HepG2 (cell line): ENCODE data around the gene ZNF273. TPM values are rescaled to one million over a fixed set of nuclear protein-coding genes. Genes with fewer than 3 reads are reported as not detected.
A peak's percentile ranks its signal among the peaks of the same experiment; 100 is the strongest.
"Not testable (repeated sequence)": the region's sequence is repeated elsewhere in the genome, so short reads cannot be mapped to it uniquely, and the experiment has no call there.

Experiments
- ATAC-seq: fragments of 200-7000 bp; cut with Tn5 transposase; 3 replicates; pipeline ENCODE4 v1.9.1; 2020; ENCODE audit warnings: mild to moderate bottlenecking, moderate library complexity
- BruUV-seq: library from RNA; stranded (reverse); fragments of 400-500 nt; replicated peaks from 2 replicates; lab custom pipeline; 2021; lab: Mats Ljungman, UMichigan
- CTCF ChIA-PET: fragments of 300-600 bp; formaldehyde crosslinking; extraction: SDS; loops from one replicate; lab custom pipeline; 2021; ENCODE audit warnings: low total read pairs, inconsistent platforms, low intra/inter-chr PET ratio; lab: Yijun Ruan, JAX
- POLR2A ChIA-PET: fragments of 350-600 bp; sonication (Branson Sonifier 250); formaldehyde crosslinking; loops from one replicate; lab custom pipeline; 2020; ENCODE audit warnings: antibody characterized with exemption, inconsistent platforms; lab: Yijun Ruan, JAX
- DNase-seq: peaks from one replicate; pipeline ENCODE4 v3.0.0-alpha.2; 2015; ENCODE audit warnings: low spot score
- FAIRE-seq: peaks from 3 replicates; lab custom pipeline; 2011; peaks lifted over from hg19 to GRCh38; lab: Jason Lieb, UNC
- H2AFZ ChIP-seq: one replicate; pipeline ENCODE4 v1.6.1; 2011; ENCODE audit warnings: low read length, inconsistent platforms
- H3K27ac ChIP-seq: fragments of 300-600 bp; 3 replicates; pipeline ENCODE4 v1.8.0; 2011; ENCODE audit warnings: mixed run types, mild to moderate bottlenecking, mixed read lengths, low read length, inconsistent platforms; ENCODE audit not compliant: insufficient read depth; ENCODE audit errors: extremely low read length
- H3K27me3 ChIP-seq, 2 experiments: fragments of 200-600 bp in 1 of 2; 2 replicates in 1 of 2; 3 replicates in 1 of 2; pipeline versions ENCODE4 v1.6.0 to v1.8.0; 2011; ENCODE audit warnings: low read length in 2 of 2, mild to moderate bottlenecking in 2 of 2, moderate library complexity in 2 of 2, inconsistent platforms in 1 of 2; ENCODE audit not compliant: insufficient read depth in 2 of 2, control insufficient read depth in 1 of 2
- H3K36me3 ChIP-seq, 2 experiments: fragments of 200-600 bp in 1 of 2; replicated peaks in 1 of 2; 2 replicates in 1 of 2; 3 replicates in 1 of 2; pipeline versions ENCODE4 v1.5.1 to v1.8.0; 2011; ENCODE audit warnings: low read length in 2 of 2, inconsistent platforms in 1 of 2; ENCODE audit not compliant: insufficient read depth in 2 of 2, control insufficient read depth in 1 of 2
- H3K4me1 ChIP-seq: 2 replicates; pipeline ENCODE4 v1.5.1; 2012; ENCODE audit warnings: low read length, inconsistent platforms; ENCODE audit not compliant: insufficient read depth
- H3K4me2 ChIP-seq: 2 replicates; pipeline ENCODE4 v1.6.0; 2011; ENCODE audit warnings: low read depth, low read length, inconsistent platforms
- H3K4me3 ChIP-seq, 3 experiments: fragments of 200-600 bp in 1 of 3; sonication (generic), shearing (Covaris generic) in 1 of 3; replicated peaks in 1 of 3; 2 replicates each; pipeline ENCODE4 v1.5.1; 2011 to 2016; ENCODE audit warnings: low read length in 3 of 3, inconsistent platforms in 2 of 3, low read depth in 2 of 3, mild to moderate bottlenecking in 2 of 3, control low read depth in 1 of 3, mixed read lengths in 1 of 3; ENCODE audit not compliant: insufficient read depth in 1 of 3
- H3K79me2 ChIP-seq: one replicate; pipeline ENCODE4 v1.6.1; 2011; ENCODE audit warnings: low read length, inconsistent platforms; ENCODE audit not compliant: insufficient read depth
- H3K9ac ChIP-seq: 2 replicates; pipeline ENCODE4 v1.6.0; 2011; ENCODE audit warnings: mild to moderate bottlenecking, low read depth, low read length, inconsistent platforms; ENCODE audit not compliant: insufficient read depth
- H3K9me3 ChIP-seq: 2 replicates; pipeline ENCODE4 v1.5.1; 2012; ENCODE audit warnings: mild to moderate bottlenecking, low read length
- H4K20me1 ChIP-seq: 2 replicates; pipeline ENCODE4 v1.6.0; 2011; ENCODE audit warnings: inconsistent platforms, mild to moderate bottlenecking, low read length, moderate library complexity; ENCODE audit not compliant: insufficient read depth
- MAFG ChIP-seq: sonication (generic); formaldehyde crosslinking; IDR thresholded peaks from 2 replicates; pipeline ENCODE4 v1.5.1; 2020; ENCODE audit warnings: mild to moderate bottlenecking, missing genetic modification reagents
- NFIB ChIP-seq: sonication (generic); formaldehyde crosslinking; IDR thresholded peaks from 2 replicates; pipeline ENCODE4 v1.9.0; 2021; ENCODE audit warnings: missing genetic modification reagents, mild to moderate bottlenecking, borderline replicate concordance
- NRL ChIP-seq: sonication (generic); formaldehyde crosslinking; IDR thresholded peaks from 2 replicates; pipeline ENCODE4 v1.5.0; 2020; ENCODE audit warnings: missing genetic modification reagents, mild to moderate bottlenecking, moderate library complexity, borderline replicate concordance
- SCMH1 ChIP-seq: sonication (generic); formaldehyde crosslinking; IDR thresholded peaks from 2 replicates; pipeline ENCODE4 v1.9.0; 2021; ENCODE audit warnings: missing genetic modification reagents, mild to moderate bottlenecking, borderline replicate concordance
- SP5 ChIP-seq: IDR thresholded peaks from 2 replicates; pipeline ENCODE4 v1.6.1; 2016; ENCODE audit warnings: low read depth, borderline replicate concordance
- SRY ChIP-seq: sonication (generic); formaldehyde crosslinking; IDR thresholded peaks from 2 replicates; pipeline ENCODE4 v1.8.0; 2022; ENCODE audit warnings: mild to moderate bottlenecking, missing genetic modification reagents
- ZEB1 ChIP-seq: IDR thresholded peaks from 2 replicates; pipeline ENCODE4 v1.6.1; 2012; ENCODE audit warnings: mild to moderate bottlenecking, low read depth, inconsistent platforms; ENCODE audit not compliant: insufficient replicate concordance
- ZNF121 ChIP-seq: sonication (generic); formaldehyde crosslinking; IDR thresholded peaks from 2 replicates; pipeline ENCODE4 v1.5.0; 2020; ENCODE audit warnings: mild to moderate bottlenecking, missing genetic modification reagents
- ZNF367 ChIP-seq: sonication (generic); formaldehyde crosslinking; IDR thresholded peaks from 2 replicates; pipeline ENCODE4 v1.4.0; 2020; ENCODE audit warnings: missing genetic modification reagents, borderline replicate concordance
- ZNF720 ChIP-seq: sonication (generic); formaldehyde crosslinking; IDR thresholded peaks from 2 replicates; pipeline ENCODE4 v1.4.0; 2020; ENCODE audit warnings: missing genetic modification reagents
- WGBS: methylation state at CpG from one replicate; pipeline ENCODE4 v1.1.6; 2017; ENCODE audit warnings: low lambda C conversion rate; 5-methylcytosine and 5-hydroxymethylcytosine counted together
- in situ Hi-C: cut with HindIII; loops from 2 replicates; pipeline ENCODE4 v1.10.0; 2017; ENCODE audit warnings: low pct_unique_long_range_greater_than_20kb; ENCODE audit not compliant: extremely low pct_ligation_motif_present
- intact Hi-C: fragments of 100-400 bp; cut with micrococcal nuclease; formaldehyde crosslinking; loops from one replicate; pipeline ENCODE4 v1.10.0; 2022; ENCODE audit not compliant: unreplicated experiment
- polyA plus RNA-seq, 8 experiments: library from polyadenylated mRNA; depleted of rRNA in 3 of 8; stranded (reverse) in 7 of 8; unstranded in 1 of 8; fragments of >200 nt; fragmentation: Illumina TruSeq in 4 of 8; extraction: Trizol in 4 of 8; gene quantifications; 2 replicates each; pipeline versions ENCODE4 v1.2.1 to v1.2.3, GENCODE V29; 2011 to 2016; ENCODE audit warnings: low read depth in 4 of 8, missing spikeins in 1 of 8, mixed read lengths in 1 of 8; ENCODE audit not compliant: insufficient read depth in 1 of 8
- total RNA-seq, 5 experiments: library from RNA; depleted of rRNA; stranded (reverse); fragments of >200 nt; fragmentation: Illumina TruSeq; extraction: Trizol; gene quantifications; 2 replicates each; pipeline ENCODE4 v1.2.3, GENCODE V29; 2016; ENCODE audit warnings: low read depth in 1 of 5
- TF ChIP-seq, protein P1 (sequence below): sonication (generic); formaldehyde crosslinking; IDR thresholded peaks from 2 replicates; pipeline ENCODE4 v1.5.1; 2020; ENCODE audit warnings: mild to moderate bottlenecking, missing genetic modification reagents, borderline replicate concordance
- TF ChIP-seq, protein P2 (sequence below): sonication (generic); formaldehyde crosslinking; IDR thresholded peaks from 2 replicates; pipeline ENCODE4 v1.4.0; 2020; ENCODE audit warnings: missing genetic modification reagents
- TF ChIP-seq, protein P3 (sequence below): sonication (generic); formaldehyde crosslinking; IDR thresholded peaks from 2 replicates; pipeline ENCODE4 v1.5.0; 2020; ENCODE audit warnings: missing genetic modification reagents

ZNF273 gene
- total and polyA plus RNA-seq, 2 of the 13 experiments (the other 11 are each of a cell fraction or from before 2014, with no cell fraction given) = 1.7 to 5.8 TPM

DNA sequence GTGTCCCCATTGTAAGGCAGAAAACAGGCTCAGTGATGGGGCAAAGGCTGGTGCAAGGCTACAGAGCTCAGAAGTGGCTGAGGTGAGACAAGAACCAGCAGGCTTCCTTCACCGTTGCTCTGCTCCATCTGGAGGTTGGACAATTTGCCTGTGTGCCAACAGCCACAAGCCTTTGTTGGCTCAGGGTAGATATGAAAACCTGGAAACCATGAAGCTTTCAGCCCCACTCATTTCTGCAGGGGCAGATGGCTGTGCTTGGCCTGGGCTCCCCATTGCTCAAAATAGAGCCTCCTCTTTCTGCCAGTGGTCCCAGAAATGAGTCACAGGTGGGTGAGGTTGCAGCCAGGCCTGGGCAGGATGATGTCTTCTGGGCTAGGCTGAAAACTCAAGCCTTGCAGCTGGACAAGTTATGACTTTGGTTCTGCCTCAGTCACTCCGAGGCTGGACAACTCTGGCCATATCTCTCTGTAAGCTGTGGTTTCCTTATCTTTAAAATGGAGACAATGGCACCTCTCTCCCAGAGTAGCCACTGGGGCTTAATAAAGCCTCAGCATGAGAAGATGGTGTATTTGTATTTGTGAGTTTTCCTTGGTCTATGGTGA lies 12.2 kb upstream of the ZNF273 start:
- ChIA-PET POLR2A (no interaction called here), CTCF (no interaction called here)

DNA sequence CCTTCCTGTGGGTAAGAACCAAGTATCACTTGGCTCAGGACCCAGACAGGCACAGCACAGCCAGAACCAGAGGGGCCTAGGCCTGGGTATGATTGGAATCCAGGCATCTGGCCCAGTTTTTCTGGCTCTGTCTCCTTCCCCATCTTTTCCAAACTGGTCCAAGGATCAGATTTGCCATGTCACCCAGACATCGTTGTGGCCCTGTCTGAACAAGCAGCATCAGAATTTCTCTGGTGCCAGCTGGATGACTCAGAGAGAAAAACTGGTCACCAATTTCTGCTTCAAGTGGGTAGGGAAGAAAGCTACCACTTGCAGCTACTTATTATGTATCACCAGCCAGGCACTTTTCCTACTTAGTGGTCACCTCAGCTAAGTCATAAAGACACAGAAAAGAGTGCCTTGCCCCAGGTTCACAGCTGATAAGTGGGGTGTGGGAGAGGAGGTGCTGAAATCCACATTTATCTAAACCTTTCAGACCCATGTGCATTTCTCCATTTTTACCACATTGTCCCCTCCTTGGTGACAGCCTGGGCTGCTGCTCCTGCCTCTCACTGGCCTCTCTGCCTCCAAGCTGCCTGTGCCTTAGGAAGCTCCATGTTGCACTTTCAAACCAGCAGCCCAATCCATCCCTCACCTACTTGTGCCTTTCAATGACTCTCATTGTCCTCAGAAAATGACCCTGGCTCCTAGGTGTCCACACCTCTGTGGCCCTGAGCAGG lies 11.6 kb upstream of the ZNF273 start:
- Histone ChIP-seq H3K4me1 (peaks cover 33% of the 10 kb centered on the region), H3K27me3 (peaks cover 13 to 40% of the 10 kb centered on the region in 2 experiments; a peak in 3 of 5 replicates)
- POLR2A ChIA-PET, H2AFZ ChIP-seq, intact Hi-C loops, CTCF ChIA-PET, H3K9me3 ChIP-seq, H3K4me3 ChIP-seq, H3K36me3 ChIP-seq, in situ Hi-C loops, H3K27ac ChIP-seq, FAIRE-seq, H4K20me1 ChIP-seq, DNase-seq, H3K79me2 ChIP-seq, ATAC-seq, BruUV-seq, H3K9ac ChIP-seq, H3K4me2 ChIP-seq: not testable (repeated sequence)
- WGBS = 9% methylated on average over 1 of the region's 1 CpG

More for the DNA sequence above, 12.2 kb upstream of the ZNF273 start:
- Histone ChIP-seq H3K4me1 (peaks cover 33% of the 10 kb centered on the region), H3K4me3 (no peak overlapping the region), H4K20me1 (no peaks in the 10 kb centered on the region), H3K27ac (no peak overlapping the region), H3K36me3 (no peaks in the 10 kb centered on the region), H3K9me3 (no peaks in the 10 kb centered on the region), H3K79me2 (no peaks in the 10 kb centered on the region), H3K27me3 (peaks cover 14 to 46% of the 10 kb centered on the region in 2 experiments; a peak in 3 of 5 replicates), H3K9ac (no peak overlapping the region), H2AFZ (no peak overlapping the region), H3K4me2 (peak overlapping the region; percentile 99; the same call in 1 of the 2 replicates)
- no peak for FAIRE-seq
- BruUV-seq = no TSS peak
- no peak for DNase-seq
- TF ChIP-seq NFIB (CRISPR knock-in tag) = no peak
- no peak for TF ChIP-seq ZEB1
- TF ChIP-seq NRL (CRISPR knock-in tag) = no peak
- TF ChIP-seq, protein P1, sequence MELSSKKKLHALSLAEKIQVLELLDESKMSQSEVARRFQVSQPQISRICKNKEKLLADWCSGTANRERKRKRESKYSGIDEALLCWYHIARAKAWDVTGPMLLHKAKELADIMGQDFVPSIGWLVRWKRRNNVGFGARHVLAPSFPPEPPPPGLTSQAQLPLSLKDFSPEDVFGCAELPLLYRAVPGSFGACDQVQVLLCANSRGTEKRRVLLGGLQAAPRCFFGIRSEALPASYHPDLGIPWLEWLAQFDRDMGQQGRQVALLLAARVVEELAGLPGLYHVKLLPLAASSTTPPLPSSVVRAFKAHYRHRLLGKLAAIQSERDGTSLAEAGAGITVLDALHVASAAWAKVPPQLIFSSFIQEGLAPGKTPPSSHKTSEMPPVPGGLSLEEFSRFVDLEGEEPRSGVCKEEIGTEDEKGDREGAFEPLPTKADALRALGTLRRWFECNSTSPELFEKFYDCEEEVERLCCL (CRISPR knock-in tag) = no peak
- TF ChIP-seq SCMH1 = no peak
- TF ChIP-seq SP5 (CRISPR knock-in tag) = no peak
- TF ChIP-seq, protein P2, sequence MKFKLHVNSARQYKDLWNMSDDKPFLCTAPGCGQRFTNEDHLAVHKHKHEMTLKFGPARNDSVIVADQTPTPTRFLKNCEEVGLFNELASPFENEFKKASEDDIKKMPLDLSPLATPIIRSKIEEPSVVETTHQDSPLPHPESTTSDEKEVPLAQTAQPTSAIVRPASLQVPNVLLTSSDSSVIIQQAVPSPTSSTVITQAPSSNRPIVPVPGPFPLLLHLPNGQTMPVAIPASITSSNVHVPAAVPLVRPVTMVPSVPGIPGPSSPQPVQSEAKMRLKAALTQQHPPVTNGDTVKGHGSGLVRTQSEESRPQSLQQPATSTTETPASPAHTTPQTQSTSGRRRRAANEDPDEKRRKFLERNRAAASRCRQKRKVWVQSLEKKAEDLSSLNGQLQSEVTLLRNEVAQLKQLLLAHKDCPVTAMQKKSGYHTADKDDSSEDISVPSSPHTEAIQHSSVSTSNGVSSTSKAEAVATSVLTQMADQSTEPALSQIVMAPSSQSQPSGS = no peak
- no peak for TF ChIP-seq ZNF367 (CRISPR knock-in tag)
- no peak for TF ChIP-seq ZNF121 (CRISPR knock-in tag)
- no peak for TF ChIP-seq SRY
- TF ChIP-seq ZNF720 (CRISPR knock-in tag) = no peak
- TF ChIP-seq, protein P3, sequence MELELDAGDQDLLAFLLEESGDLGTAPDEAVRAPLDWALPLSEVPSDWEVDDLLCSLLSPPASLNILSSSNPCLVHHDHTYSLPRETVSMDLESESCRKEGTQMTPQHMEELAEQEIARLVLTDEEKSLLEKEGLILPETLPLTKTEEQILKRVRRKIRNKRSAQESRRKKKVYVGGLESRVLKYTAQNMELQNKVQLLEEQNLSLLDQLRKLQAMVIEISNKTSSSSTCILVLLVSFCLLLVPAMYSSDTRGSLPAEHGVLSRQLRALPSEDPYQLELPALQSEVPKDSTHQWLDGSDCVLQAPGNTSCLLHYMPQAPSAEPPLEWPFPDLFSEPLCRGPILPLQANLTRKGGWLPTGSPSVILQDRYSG (CRISPR knock-in tag) = no peak
- no peak for TF ChIP-seq MAFG (CRISPR knock-in tag)
- intact Hi-C loops = no loop called here
- no peak; the same call in 2 of the 3 replicates for ATAC-seq
- in situ Hi-C loops = no loop called here
- 0% methylated on average over 2 of the region's 2 CpGs for WGBS
